ENCODE results near the gene AP4S1.
"Not testable (repeated sequence)": the region's sequence is repeated elsewhere in the genome, so short reads cannot be mapped to it uniquely, and the experiment has no call there.

AP4S1 gene

GRCh38 chr14:31045501-31046080 lies 20.1 kb downstream of the AP4S1 start:
- no peak for DNase-seq

- DNase-seq: no peak
Observed at GRCh38 chr14:31047503-31047902, 22.1 kb downstream of the AP4S1 start.

- no peak for DNase-seq
Observed at GRCh38 chr14:31051023-31051422, 25.6 kb downstream of the AP4S1 start.

GRCh38 chr14:31051511-31051910 lies 26.1 kb downstream of the AP4S1 start:
- no peak for DNase-seq

GRCh38 chr14:31052905-31053586 lies 27.6 kb downstream of the AP4S1 start:
- not testable (repeated sequence) for DNase-seq

GRCh38 chr14:31057035-31057434 lies 31.6 kb downstream of the AP4S1 start:
- no peak for DNase-seq

GRCh38 chr14:31057701-31058364 lies 32.4 kb downstream of the AP4S1 start:
- no peak for DNase-seq

- DNase-seq: no peak
Observed at GRCh38 chr14:31059152-31059924, 33.9 kb downstream of the AP4S1 start.

GRCh38 chr14:31060253-31060875 lies 34.9 kb downstream of the AP4S1 start:
- no peak for DNase-seq

GRCh38 chr14:31062908-31063307 lies 37.5 kb downstream of the AP4S1 start:
- not testable (repeated sequence) for DNase-seq

GRCh38 chr14:31068235-31068634 lies 42.8 kb downstream of the AP4S1 start:
- DNase-seq: no peak

- no peak for DNase-seq
Observed at GRCh38 chr14:31069343-31069742, 43.9 kb downstream of the AP4S1 start.

GRCh38 chr14:31070431-31070830 lies 45.0 kb downstream of the AP4S1 start:
- DNase-seq: no peak

- no peak for DNase-seq
Observed at GRCh38 chr14:31071151-31071550, 45.7 kb downstream of the AP4S1 start.

GRCh38 chr14:31075144-31075543 lies 49.7 kb downstream of the AP4S1 start:
- DNase-seq: no peak

GRCh38 chr14:31078766-31079165 lies 53.3 kb downstream of the AP4S1 start:
- no peak for DNase-seq

GRCh38 chr14:31080056-31080455 lies 54.6 kb downstream of the AP4S1 start:
- DNase-seq: no peak

- DNase-seq: no peak
Observed at GRCh38 chr14:31080484-31080883, 55.0 kb downstream of the AP4S1 start.

- DNase-seq: no peak
Observed at GRCh38 chr14:31083781-31084180, 58.3 kb downstream of the AP4S1 start.

GRCh38 chr14:31084385-31084784 lies 58.9 kb downstream of the AP4S1 start:
- DNase-seq: no peak

- DNase-seq: no peak
Observed at GRCh38 chr14:31085027-31085426, 59.6 kb downstream of the AP4S1 start.

GRCh38 chr14:31086466-31086865 lies 61.0 kb downstream of the AP4S1 start:
- not testable (repeated sequence) for DNase-seq
